ENCODE measurements around the gene LRP1B. TPM values are rescaled to one million over a fixed set of nuclear protein-coding genes. Genes with fewer than 3 reads are reported as not detected.

LRP1B gene
- total and polyA plus RNA-seq, 2 of the 8 experiments (the other 6 are each of a cell fraction or from before 2014, with no cell fraction given), result 0.03 TPM; not detected in 1

DNA sequence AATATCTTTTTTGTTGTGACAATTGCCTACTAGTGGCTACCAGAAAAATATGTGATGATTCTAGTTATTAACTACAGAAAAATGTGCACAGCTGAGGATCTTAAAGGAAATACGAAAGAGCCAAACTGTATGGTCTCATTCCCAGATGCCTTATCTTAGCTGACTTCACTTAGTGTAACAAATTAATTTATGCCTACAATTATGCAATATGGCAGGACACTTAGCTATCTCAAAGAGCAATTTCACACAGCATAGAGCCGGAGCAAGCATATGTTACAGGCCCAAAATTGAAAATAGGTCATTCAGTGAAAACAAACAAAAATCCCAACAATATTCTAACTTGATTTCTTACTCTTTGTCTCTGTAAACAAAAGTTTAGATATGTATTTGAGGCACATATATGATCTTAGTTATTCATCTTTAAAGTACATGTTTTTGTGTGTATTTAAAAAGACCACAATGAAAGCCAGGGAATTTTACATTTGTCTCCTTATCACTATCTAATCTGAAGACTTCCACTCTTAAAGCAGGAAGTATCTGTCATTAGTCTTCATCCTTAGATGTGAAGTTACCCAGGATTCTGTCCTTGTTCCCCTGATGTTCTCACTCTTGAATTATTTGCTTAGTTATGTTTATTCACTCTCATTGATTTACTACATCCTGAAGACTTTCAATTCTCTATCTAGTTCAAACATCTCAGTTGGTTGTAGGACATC is 1771.6 kb downstream of the LRP1B start (continued):
- TF ChIP-seq, protein P1, sequence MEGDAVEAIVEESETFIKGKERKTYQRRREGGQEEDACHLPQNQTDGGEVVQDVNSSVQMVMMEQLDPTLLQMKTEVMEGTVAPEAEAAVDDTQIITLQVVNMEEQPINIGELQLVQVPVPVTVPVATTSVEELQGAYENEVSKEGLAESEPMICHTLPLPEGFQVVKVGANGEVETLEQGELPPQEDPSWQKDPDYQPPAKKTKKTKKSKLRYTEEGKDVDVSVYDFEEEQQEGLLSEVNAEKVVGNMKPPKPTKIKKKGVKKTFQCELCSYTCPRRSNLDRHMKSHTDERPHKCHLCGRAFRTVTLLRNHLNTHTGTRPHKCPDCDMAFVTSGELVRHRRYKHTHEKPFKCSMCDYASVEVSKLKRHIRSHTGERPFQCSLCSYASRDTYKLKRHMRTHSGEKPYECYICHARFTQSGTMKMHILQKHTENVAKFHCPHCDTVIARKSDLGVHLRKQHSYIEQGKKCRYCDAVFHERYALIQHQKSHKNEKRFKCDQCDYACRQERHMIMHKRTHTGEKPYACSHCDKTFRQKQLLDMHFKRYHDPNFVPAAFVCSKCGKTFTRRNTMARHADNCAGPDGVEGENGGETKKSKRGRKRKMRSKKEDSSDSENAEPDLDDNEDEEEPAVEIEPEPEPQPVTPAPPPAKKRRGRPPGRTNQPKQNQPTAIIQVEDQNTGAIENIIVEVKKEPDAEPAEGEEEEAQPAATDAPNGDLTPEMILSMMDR (IDR thresholded peaks at IDR 0.05; ENCODE audit: control extremely low read depth in 1 of 3, insufficient read depth in 1 of 3, low read depth in 1 of 3, low read length in 3 of 3), result no peak
- TF ChIP-seq KDM5A (IDR thresholded peaks at IDR 0.05; ENCODE audit: low read length) (no peak), JUN (IDR thresholded peaks at IDR 0.05; ENCODE audit: low read depth, low read length) (no peak), SRF (IDR thresholded peaks at IDR 0.05; ENCODE audit: low read depth, low read length) (no peak), SP1 (IDR thresholded peaks at IDR 0.05; ENCODE audit: low read depth, low read length) (no peak), POU5F1 (IDR thresholded peaks at IDR 0.05; ENCODE audit: low read depth, low read length) (no peak), SAP30 (IDR thresholded peaks at IDR 0.05; ENCODE audit: insufficient read depth, insufficient replicate concordance, low read length) (no peak), MAFK (IDR thresholded peaks at IDR 0.05; ENCODE audit: low read depth, low read length) (no peak), CREB1 (IDR thresholded peaks at IDR 0.05) (no peak)

Measured in H1 (cell line).